ENCODE data around the gene KMT2B.
"Not testable (repeated sequence)": the region's sequence is repeated elsewhere in the genome, so short reads cannot be mapped to it uniquely, and the experiment has no call there.

Gene KMT2B

GRCh38 chr19:35717665-35718344, at the start of gene KMT2B:
Gene KMT2B, plus strand, starts transcription at chr19:35718003. Its CDS starts 16 bp downstream, at chr19:35718019.
- no peak for DNase-seq (ENCODE audit: low read depth)

GRCh38 chr19:35669566-35669965, 48.2 kb upstream of the KMT2B start:
- DNase-seq (ENCODE audit: low read depth), result no peak

GRCh38 chr19:35669974-35670373, 47.8 kb upstream of the KMT2B start:
- no peak for DNase-seq (ENCODE audit: low read depth)

GRCh38 chr19:35670686-35671085, 47.1 kb upstream of the KMT2B start:
- no peak for DNase-seq (ENCODE audit: low read depth)

- no peak for DNase-seq (ENCODE audit: low read depth)
Observed at GRCh38 chr19:35671818-35672217, 46.0 kb upstream of the KMT2B start.

GRCh38 chr19:35673121-35673804, 44.5 kb upstream of the KMT2B start:
- DNase-seq (ENCODE audit: low read depth), result peak; percentile 81

GRCh38 chr19:35675589-35676140, 42.1 kb upstream of the KMT2B start:
- no peak for DNase-seq (ENCODE audit: low read depth)

- peak; percentile 72 for DNase-seq (ENCODE audit: low read depth)
Observed at GRCh38 chr19:35689836-35690235, 28.0 kb upstream of the KMT2B start.

- not testable (repeated sequence) for DNase-seq (ENCODE audit: low read depth)
Observed at GRCh38 chr19:35691106-35691505, 26.7 kb upstream of the KMT2B start.

GRCh38 chr19:35692010-35692409, 25.8 kb upstream of the KMT2B start:
- DNase-seq (ENCODE audit: low read depth), result no peak

- no peak for DNase-seq (ENCODE audit: low read depth)
Observed at GRCh38 chr19:35693422-35693821, 24.4 kb upstream of the KMT2B start.

- peak; percentile 87 for DNase-seq (ENCODE audit: low read depth)
Observed at GRCh38 chr19:35693835-35694599, 23.8 kb upstream of the KMT2B start.

- DNase-seq (ENCODE audit: low read depth), result no peak
Observed at GRCh38 chr19:35695895-35696422, 21.8 kb upstream of the KMT2B start.

GRCh38 chr19:35696835-35697234, 21.0 kb upstream of the KMT2B start:
- no peak for DNase-seq (ENCODE audit: low read depth)

- DNase-seq (ENCODE audit: low read depth), result peak; percentile 98
Observed at GRCh38 chr19:35702223-35703012, 15.4 kb upstream of the KMT2B start.

- no peak for DNase-seq (ENCODE audit: low read depth)
Observed at GRCh38 chr19:35703343-35703742, 14.5 kb upstream of the KMT2B start.

GRCh38 chr19:35704218-35704617, 13.6 kb upstream of the KMT2B start, which contains the start of gene ZBTB32:
Gene ZBTB32, plus strand, starts transcription at chr19:35704558. Its CDS starts 10,069 bp downstream, at chr19:35714627.
- DNase-seq (ENCODE audit: low read depth), result peak; percentile 72

- DNase-seq (ENCODE audit: low read depth), result no peak
Observed at GRCh38 chr19:35708391-35708790, 9.4 kb upstream of the KMT2B start.

- DNase-seq (ENCODE audit: low read depth), result no peak
Observed at GRCh38 chr19:35710784-35711723, 6.7 kb upstream of the KMT2B start.

All from EH (cell line).